Calu3 (cell line): ENCODE data around the gene ANKMY1. TPM values are rescaled to one million over a fixed set of nuclear protein-coding genes. Genes with fewer than 3 reads are reported as not detected.
A peak's percentile ranks its signal among the peaks of the same experiment; 100 is the strongest.

Experiments
- BruUV-seq: library from RNA; stranded (reverse); fragments of 400-500 nt; replicated peaks from 2 replicates; lab custom pipeline; 2021; lab: Mats Ljungman, UMichigan
- CTCF ChIA-PET: fragments of 300-600 bp; sonication (Branson Sonifier 250); formaldehyde crosslinking; loops from one replicate; lab custom pipeline; 2022; ENCODE audit warnings: antibody characterized with exemption; lab: Charles Lee
- DNase-seq: peaks from one replicate; pipeline ENCODE4 v3.0.0; 2022
- H3K27ac Mint-ChIP-seq: one replicate; pipeline ENCODE4 v1.8.0; 2022; ENCODE audit warnings: mixed read lengths; ENCODE audit not compliant: unreplicated experiment
- H3K27me3 Mint-ChIP-seq: one replicate; pipeline ENCODE4 v1.8.0; 2022; ENCODE audit warnings: mixed read lengths; ENCODE audit not compliant: unreplicated experiment
- H3K36me3 Mint-ChIP-seq: one replicate; pipeline ENCODE4 v1.8.0; 2022; ENCODE audit warnings: mild to moderate bottlenecking, moderate library complexity, mixed read lengths; ENCODE audit not compliant: insufficient read depth, unreplicated experiment
- H3K4me1 Mint-ChIP-seq: one replicate; pipeline ENCODE4 v1.8.0; 2022; ENCODE audit warnings: mild to moderate bottlenecking, low read depth, mixed read lengths; ENCODE audit not compliant: unreplicated experiment
- H3K4me3 Mint-ChIP-seq: one replicate; pipeline ENCODE4 v1.8.0; 2022; ENCODE audit warnings: mild to moderate bottlenecking, low read depth, moderate library complexity, mixed read lengths; ENCODE audit not compliant: unreplicated experiment
- H3K9me3 Mint-ChIP-seq: one replicate; pipeline ENCODE4 v1.8.0; 2022; ENCODE audit warnings: low read depth, mixed read lengths; ENCODE audit not compliant: unreplicated experiment
- intact Hi-C: fragments of 100-400 bp; cut with micrococcal nuclease; formaldehyde crosslinking; loops from one replicate; pipeline ENCODE4 v1.10.0; 2022; ENCODE audit not compliant: unreplicated experiment
- total RNA-seq: library from RNA; stranded (reverse); gene quantifications from 2 replicates; pipeline ENCODE4 v1.2.3, GENCODE V29; 2022
- TF ChIP-seq, protein P1 (sequence below): fragments of 200-600 bp; IDR thresholded peaks from one replicate; pipeline ENCODE4 v1.8.0; 2022; ENCODE audit warnings: antibody characterized with exemption; ENCODE audit not compliant: unreplicated experiment

Gene ANKMY1
- total RNA-seq, 1 experiment from 2014 or later, result 38.2 TPM

DNA sequence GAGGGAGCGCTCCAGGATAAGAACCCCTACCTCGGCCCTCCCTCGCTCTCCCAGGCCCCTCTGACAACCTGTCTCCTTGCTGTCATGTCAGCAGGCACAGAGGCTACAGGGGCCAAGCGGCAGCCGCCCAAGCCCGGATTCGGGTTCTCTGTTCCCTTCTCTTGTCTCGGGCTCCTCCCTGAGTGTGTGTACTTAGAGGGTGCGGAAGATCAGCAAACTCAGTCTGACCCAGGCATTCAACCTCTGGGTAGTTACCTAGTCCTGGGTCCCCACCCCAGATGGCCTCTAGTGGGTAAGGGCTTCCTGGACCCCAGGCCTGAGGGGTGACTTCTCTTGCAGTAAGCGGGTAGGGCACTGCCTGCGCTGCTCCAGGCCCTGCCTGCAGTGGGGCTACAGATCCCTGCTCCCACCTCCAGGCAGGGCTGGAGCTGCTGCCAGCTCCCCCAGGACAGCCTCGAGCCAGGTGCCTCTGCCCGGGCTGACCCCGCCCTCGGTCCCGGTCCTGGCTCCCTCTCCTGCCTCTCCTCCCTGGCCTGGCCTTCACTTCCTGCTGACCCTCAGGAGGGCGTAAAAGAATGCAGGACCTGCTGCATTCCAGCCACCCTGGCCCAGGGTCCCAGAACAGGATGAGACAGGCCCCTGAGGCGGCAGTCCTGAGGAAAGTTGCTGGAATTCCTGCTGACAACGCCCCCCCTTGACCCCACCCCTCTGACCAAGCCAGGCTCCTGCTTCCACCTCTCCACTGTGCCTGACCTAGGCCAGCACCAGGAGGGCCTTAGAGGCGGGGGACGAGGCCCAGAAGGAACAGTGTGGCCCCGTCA is 100.4 kb downstream of the ANKMY1 start:
- TF ChIP-seq, protein P1, sequence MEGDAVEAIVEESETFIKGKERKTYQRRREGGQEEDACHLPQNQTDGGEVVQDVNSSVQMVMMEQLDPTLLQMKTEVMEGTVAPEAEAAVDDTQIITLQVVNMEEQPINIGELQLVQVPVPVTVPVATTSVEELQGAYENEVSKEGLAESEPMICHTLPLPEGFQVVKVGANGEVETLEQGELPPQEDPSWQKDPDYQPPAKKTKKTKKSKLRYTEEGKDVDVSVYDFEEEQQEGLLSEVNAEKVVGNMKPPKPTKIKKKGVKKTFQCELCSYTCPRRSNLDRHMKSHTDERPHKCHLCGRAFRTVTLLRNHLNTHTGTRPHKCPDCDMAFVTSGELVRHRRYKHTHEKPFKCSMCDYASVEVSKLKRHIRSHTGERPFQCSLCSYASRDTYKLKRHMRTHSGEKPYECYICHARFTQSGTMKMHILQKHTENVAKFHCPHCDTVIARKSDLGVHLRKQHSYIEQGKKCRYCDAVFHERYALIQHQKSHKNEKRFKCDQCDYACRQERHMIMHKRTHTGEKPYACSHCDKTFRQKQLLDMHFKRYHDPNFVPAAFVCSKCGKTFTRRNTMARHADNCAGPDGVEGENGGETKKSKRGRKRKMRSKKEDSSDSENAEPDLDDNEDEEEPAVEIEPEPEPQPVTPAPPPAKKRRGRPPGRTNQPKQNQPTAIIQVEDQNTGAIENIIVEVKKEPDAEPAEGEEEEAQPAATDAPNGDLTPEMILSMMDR, result no peak
- H3K4me3 Mint-ChIP-seq, result no peak overlapping the region
- H3K27me3 Mint-ChIP-seq, result peaks cover 17% of the 10 kb centered on the region
- CTCF ChIA-PET, result no interaction called here
- peaks cover 10% of the 10 kb centered on the region for H3K4me1 Mint-ChIP-seq
- no peak for DNase-seq
- H3K36me3 Mint-ChIP-seq, result peaks cover 33% of the 10 kb centered on the region
- intact Hi-C loops, result no loop called here
- H3K9me3 Mint-ChIP-seq, result no peaks in the 10 kb centered on the region
- no TSS peak for BruUV-seq
- H3K27ac Mint-ChIP-seq, result no peak overlapping the region

DNA sequence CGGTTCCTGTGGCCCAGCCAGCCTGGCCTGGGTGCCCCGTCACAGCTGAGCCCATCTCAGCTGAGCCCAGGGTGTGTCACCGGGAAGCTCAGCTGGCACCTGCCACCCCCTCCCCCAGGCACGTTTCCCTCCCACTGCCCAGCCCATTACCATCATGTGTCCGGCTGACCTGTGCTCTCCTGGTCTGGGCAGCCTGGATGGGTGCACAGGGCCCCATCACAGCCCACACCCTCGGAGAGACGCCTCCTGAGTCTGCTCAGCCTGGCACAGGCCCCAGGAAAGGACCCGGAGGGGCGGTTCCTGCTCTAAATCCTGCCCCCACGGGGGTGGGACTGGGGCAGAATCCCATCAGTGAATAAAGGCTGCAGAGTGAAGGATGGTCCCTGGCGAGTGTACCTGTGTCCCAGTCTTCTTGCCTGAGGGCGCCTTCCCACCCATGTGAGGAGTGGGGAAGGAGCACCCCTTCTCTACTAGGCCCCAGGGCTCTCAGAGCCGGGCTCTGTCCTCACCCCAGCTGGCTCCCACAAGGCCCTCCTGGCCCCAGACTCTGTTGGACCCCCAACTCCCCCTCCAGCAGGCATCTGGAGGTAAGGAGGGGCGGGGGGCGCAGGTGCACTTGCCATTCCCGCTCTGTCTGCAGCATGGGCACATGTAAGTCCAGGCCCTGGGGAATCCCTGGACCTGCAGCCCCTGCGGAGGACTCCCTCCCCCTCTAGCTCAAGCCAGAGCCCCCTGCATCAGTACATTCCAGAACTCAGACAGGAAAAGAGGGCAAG is 101.2 kb downstream of the ANKMY1 start:
- intact Hi-C loops, result no loop called here
- no TSS peak for BruUV-seq
- H3K4me1 Mint-ChIP-seq, result peaks cover 10% of the 10 kb centered on the region
- DNase-seq, result no peak
- H3K27ac Mint-ChIP-seq, result no peak overlapping the region
- H3K4me3 Mint-ChIP-seq, result peak overlapping the region; percentile 24
- CTCF ChIA-PET, result no interaction called here
- peaks cover 17% of the 10 kb centered on the region for H3K27me3 Mint-ChIP-seq
- H3K36me3 Mint-ChIP-seq, result peaks cover 41% of the 10 kb centered on the region
- TF ChIP-seq, protein P1, result no peak
- no peaks in the 10 kb centered on the region for H3K9me3 Mint-ChIP-seq

DNA sequence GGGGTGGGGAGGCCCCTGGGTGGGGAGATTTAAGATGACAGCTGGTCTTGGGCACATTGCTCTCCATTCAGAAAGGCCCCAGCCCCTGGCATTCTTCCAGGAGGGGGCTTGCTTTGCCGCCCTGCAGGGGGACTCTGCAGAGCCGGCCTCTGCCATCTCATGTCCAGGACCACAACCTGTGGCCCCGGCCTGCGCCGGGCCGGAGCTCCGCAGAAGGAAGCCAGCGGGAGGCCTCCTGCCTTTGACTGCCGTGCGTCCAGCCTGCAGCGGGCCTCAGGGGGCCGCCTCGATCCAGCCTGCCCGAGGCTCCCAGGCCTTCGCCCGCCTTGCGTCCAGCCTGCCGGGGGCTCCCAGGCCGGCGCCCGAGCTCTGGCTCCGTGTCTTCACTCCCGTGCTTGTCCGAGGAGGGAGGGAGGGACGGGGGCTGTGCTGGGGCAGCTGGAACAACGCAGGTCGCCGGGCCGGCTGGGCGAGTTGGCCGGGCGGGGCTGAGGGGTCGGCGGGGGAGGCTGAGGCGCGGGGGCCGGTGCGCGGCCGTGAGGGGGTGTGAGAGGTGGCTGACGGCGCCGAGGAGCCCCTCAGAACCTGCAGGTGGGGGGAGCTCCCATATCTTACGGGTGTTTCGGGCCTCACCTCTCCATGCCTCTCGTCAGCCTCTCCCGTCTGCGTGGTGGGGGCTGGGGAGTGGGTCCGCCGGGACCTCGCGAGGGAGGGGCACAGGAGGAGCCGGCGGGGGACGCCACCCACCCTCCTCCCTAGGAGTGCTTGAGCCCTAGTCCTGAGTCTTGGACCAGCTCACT is 101.9 kb downstream of the ANKMY1 start:
- BruUV-seq, result no TSS peak
- Mint-ChIP-seq H3K27me3 (peaks cover 17% of the 10 kb centered on the region), H3K4me1 (peaks cover 10% of the 10 kb centered on the region), H3K9me3 (no peaks in the 10 kb centered on the region), H3K4me3 (peak overlapping the region; percentile 24), H3K27ac (no peak overlapping the region), H3K36me3 (peaks cover 45% of the 10 kb centered on the region)
- TF ChIP-seq, protein P1, result no peak
- peak; percentile 49 for DNase-seq
- CTCF ChIA-PET, result interaction anchor here (1.2 kb wide), 1 partner anchor 226 kb away, joined by 3 read pairs; no protein-coding TSS in a partner anchor
- intact Hi-C loops, result no loop called here

DNA sequence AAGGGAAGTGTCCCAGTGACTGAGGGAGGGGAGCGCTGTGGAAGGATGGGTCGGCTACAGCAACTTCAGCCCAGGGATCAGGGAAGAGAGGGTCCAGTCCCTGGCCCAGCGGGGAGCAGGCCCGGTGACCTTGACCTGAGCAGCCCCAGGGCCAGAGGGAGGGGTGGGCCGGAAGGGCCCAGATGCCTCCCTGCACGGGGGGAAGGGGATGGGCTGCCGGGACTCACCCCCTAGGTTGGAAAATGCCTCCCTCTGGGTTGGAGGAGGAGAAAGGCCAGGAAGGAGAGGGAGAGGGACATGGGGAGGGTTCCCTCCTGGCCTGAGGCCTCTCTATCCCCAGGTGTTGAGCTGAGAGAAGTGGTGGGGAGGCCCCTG is 102.5 kb downstream of the ANKMY1 start:
- Mint-ChIP-seq H3K27me3 (peaks cover 17% of the 10 kb centered on the region), H3K4me3 (peak overlapping the region; percentile 24), H3K27ac (no peak overlapping the region), H3K9me3 (no peaks in the 10 kb centered on the region), H3K36me3 (peaks cover 39% of the 10 kb centered on the region), H3K4me1 (peaks cover 16% of the 10 kb centered on the region)
- BruUV-seq, result no TSS peak
- CTCF ChIA-PET, result interaction anchor here (1.2 kb wide), 1 partner anchor 226 kb away, joined by 3 read pairs; no protein-coding TSS in a partner anchor
- TF ChIP-seq, protein P1, result no peak
- DNase-seq, result no peak
- intact Hi-C loops, result no loop called here
